Measurements from ENCODE around the gene VOPP1.

VOPP1 gene

DNA sequence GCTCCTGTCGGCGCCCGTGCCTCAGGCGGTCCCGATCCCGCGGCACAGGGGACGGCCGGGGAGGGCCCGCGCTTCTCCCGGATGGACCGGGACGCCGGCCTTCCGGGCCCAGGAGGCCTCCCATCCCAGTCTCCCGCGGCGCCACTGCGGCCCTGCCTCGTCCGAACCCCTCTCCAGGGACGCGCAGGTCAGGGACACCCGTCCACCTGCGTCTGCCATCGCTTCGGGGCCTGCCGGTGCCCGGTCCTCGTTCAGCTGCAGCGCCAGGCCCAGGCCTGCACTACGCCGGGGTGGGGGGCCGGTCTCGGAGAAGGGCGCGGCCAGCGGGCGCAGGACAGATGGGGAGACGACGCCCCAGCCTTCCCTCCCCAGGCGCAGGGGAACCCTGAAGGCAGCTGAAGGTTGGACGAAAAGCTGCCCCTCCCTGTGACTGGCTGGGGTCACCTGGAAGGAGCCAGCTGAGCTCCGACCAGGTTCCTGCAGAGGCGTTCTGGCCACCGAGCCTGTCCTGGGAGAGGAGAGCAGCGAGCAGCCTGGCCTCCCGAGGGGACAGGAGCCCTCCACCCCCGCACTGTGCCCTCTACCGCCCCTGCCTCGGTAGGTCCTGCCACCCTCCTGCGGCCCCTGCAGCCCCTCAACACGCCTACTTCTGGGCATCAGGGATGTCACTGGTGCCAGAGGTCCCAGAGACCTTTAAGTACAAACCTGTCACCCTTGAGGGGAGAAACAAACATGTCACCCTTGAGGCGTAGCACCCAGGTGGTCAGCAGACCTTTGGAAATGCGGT is 122.9 kb downstream of the VOPP1 start:
- peak overlapping the region in 1 of 5 donors; percentile 24 for H3K4me3 ChIP-seq (ENCODE audit: low read depth in 1 of 5, low read length in 5 of 5)
- no peak overlapping the region for H3K27ac ChIP-seq (ENCODE audit: low read depth, low read length)
- no peak overlapping the region for H3K9ac ChIP-seq (ENCODE audit: low read length in 5 of 5)
- no peaks in the 10 kb centered on the region for H3K36me3 ChIP-seq (ENCODE audit: control insufficient read depth in 5 of 5, insufficient read depth in 5 of 5, low read length in 5 of 5)
- no peaks in the 10 kb centered on the region for H3K9me3 ChIP-seq (ENCODE audit: control insufficient read depth in 5 of 5, low read length in 5 of 5)
- H3K4me1 ChIP-seq (ENCODE audit: control insufficient read depth in 5 of 5, insufficient read depth in 5 of 5, low read length in 5 of 5): peaks cover 2 to 27% (median 21%) of the 10 kb centered on the region in 5 donors
- peaks cover 0 to 4% (median 0%) of the 10 kb centered on the region in 5 donors for H3K27me3 ChIP-seq (ENCODE audit: control insufficient read depth in 5 of 5, insufficient read depth in 4 of 5, low read length in 5 of 5)

DNA sequence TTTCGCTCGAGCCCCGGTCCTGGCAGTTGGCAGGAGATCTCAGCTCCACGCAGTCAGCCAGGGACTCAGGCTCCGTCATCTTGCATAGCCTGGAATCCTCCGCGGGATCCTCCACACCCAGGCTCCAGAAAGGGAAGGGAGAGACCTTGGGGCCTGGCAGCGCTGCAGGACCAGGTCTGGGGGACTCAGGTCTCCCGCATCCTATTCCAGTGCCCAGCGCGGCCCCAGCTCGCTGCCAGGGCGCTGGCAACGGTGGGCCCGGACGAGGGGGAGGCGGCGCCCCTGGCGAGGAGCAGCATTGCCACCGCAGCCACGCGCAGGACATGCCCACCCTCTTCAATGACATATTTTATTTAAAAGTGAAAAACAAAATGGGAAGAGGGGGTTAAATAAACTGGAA is 123.8 kb downstream of the VOPP1 start:
- Histone ChIP-seq H3K27ac (ENCODE audit: low read depth, low read length) (no peak overlapping the region), H3K9me3 (ENCODE audit: control insufficient read depth in 5 of 5, low read length in 5 of 5) (no peaks in the 10 kb centered on the region), H3K27me3 (ENCODE audit: control insufficient read depth in 5 of 5, insufficient read depth in 4 of 5, low read length in 5 of 5) (peaks cover 0 to 4% (median 0%) of the 10 kb centered on the region in 5 donors), H3K4me1 (ENCODE audit: control insufficient read depth in 5 of 5, insufficient read depth in 5 of 5, low read length in 5 of 5) (peaks cover 2 to 27% (median 21%) of the 10 kb centered on the region in 5 donors), H3K36me3 (ENCODE audit: control insufficient read depth in 5 of 5, insufficient read depth in 5 of 5, low read length in 5 of 5) (no peaks in the 10 kb centered on the region), H3K9ac (ENCODE audit: low read length in 5 of 5) (no peak overlapping the region), H3K4me3 (ENCODE audit: low read depth in 1 of 5, low read length in 5 of 5) (no peak overlapping the region)

DNA sequence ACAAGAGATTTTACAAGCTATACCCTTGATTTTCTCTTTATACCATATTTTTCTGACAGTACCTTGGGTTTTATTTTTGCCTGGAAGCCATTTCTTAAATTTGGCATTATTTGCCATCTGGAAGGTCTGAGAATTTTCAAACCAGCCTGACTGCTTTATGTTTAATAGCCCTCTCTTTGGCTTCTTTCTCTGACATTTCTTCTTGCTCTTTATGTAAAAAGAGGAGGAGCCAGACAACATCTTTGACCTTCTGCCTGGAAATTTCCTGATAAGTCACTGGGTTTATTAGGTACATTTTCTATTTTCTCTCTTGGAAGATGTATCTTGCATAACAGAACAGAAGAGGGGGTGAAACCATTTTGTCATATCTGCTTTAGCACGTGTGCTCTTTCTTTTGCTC is 127.5 kb downstream of the VOPP1 start:
- Histone ChIP-seq H3K9ac (ENCODE audit: low read length in 5 of 5) (no peak overlapping the region), H3K4me1 (ENCODE audit: control insufficient read depth in 5 of 5, insufficient read depth in 5 of 5, low read length in 5 of 5) (peaks cover 2 to 27% (median 21%) of the 10 kb centered on the region in 5 donors), H3K9me3 (ENCODE audit: control insufficient read depth in 5 of 5, low read length in 5 of 5) (no peaks in the 10 kb centered on the region), H3K27ac (ENCODE audit: low read depth, low read length) (no peak overlapping the region), H3K36me3 (ENCODE audit: control insufficient read depth in 5 of 5, insufficient read depth in 5 of 5, low read length in 5 of 5) (no peaks in the 10 kb centered on the region), H3K4me3 (ENCODE audit: low read depth in 1 of 5, low read length in 5 of 5) (no peak overlapping the region), H3K27me3 (ENCODE audit: control insufficient read depth in 5 of 5, insufficient read depth in 4 of 5, low read length in 5 of 5) (peaks cover 0 to 4% (median 0%) of the 10 kb centered on the region in 5 donors)

DNA sequence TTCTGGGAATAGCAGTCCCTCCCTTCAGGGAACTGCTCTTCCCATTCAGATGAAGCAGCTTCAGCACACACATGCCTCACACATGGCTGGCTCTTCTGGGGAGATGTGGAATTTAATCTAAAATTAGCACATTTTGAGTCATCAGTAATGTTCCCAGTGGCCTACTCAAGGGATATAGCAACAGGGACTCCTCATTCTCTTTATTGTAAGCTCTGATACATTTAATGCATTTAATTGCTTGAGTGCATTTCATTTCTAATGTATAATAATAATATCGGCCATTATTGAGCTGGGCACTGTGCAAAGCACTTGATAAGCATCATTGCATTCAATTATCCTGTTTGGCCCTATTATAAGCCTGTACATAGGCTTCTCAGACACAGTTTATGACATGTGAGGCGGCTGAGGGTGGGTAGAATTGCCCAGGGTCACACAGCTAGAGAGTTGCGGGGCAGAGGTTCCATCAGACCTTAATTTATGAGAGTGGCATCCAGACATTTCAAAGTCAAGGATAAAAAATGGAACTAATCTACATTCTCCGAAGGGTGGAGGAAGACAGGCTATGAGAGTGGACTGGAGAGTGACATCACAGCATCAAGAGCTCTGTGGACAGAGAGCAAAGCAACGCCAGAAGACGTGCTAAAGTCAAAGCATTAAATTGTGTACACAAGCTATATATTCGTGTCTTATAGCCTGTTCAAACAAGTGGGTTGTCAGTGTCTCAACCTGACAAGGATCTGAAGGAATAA is 130.4 kb downstream of the VOPP1 start:
- H3K4me3 ChIP-seq (ENCODE audit: low read depth in 1 of 5, low read length in 5 of 5): no peak overlapping the region
- H3K36me3 ChIP-seq (ENCODE audit: control insufficient read depth in 5 of 5, insufficient read depth in 5 of 5, low read length in 5 of 5): no peaks in the 10 kb centered on the region
- peaks cover 2 to 11% (median 8%) of the 10 kb centered on the region in 5 donors for H3K4me1 ChIP-seq (ENCODE audit: control insufficient read depth in 5 of 5, insufficient read depth in 5 of 5, low read length in 5 of 5)
- H3K9ac ChIP-seq (ENCODE audit: low read length in 5 of 5): no peak overlapping the region
- no peak overlapping the region for H3K27ac ChIP-seq (ENCODE audit: low read depth, low read length)
- H3K9me3 ChIP-seq (ENCODE audit: control insufficient read depth in 5 of 5, low read length in 5 of 5): no peaks in the 10 kb centered on the region
- no peaks in the 10 kb centered on the region for H3K27me3 ChIP-seq (ENCODE audit: control insufficient read depth in 5 of 5, insufficient read depth in 4 of 5, low read length in 5 of 5)

DNA sequence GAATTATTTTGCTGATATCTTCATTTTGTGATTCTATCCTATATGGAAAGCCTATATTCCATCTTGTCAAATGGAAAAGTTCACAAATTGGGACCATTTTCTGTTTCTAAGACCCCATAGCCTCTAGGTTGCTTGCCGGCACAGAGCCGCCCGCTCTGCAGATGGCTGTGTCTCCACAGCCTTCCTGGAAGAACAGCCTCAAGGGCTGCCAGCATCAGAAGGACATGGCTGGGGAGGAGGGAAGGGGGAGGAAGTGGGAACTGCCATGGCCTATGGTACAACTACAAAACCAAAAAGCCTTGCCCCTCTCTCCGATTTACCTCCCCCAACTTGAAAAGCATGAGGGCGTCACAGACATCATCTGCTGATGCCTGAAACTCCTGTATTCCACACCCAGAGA is 131.3 kb downstream of the VOPP1 start:
- Histone ChIP-seq H3K27ac (ENCODE audit: low read depth, low read length) (no peak overlapping the region), H3K9ac (ENCODE audit: low read length in 5 of 5) (no peak overlapping the region), H3K27me3 (ENCODE audit: control insufficient read depth in 5 of 5, insufficient read depth in 4 of 5, low read length in 5 of 5) (no peaks in the 10 kb centered on the region), H3K36me3 (ENCODE audit: control insufficient read depth in 5 of 5, insufficient read depth in 5 of 5, low read length in 5 of 5) (no peaks in the 10 kb centered on the region), H3K4me3 (ENCODE audit: low read depth in 1 of 5, low read length in 5 of 5) (no peak overlapping the region), H3K4me1 (ENCODE audit: control insufficient read depth in 5 of 5, insufficient read depth in 5 of 5, low read length in 5 of 5) (peaks cover 0 to 3% (median 0%) of the 10 kb centered on the region in 5 donors), H3K9me3 (ENCODE audit: control insufficient read depth in 5 of 5, low read length in 5 of 5) (no peaks in the 10 kb centered on the region)

DNA sequence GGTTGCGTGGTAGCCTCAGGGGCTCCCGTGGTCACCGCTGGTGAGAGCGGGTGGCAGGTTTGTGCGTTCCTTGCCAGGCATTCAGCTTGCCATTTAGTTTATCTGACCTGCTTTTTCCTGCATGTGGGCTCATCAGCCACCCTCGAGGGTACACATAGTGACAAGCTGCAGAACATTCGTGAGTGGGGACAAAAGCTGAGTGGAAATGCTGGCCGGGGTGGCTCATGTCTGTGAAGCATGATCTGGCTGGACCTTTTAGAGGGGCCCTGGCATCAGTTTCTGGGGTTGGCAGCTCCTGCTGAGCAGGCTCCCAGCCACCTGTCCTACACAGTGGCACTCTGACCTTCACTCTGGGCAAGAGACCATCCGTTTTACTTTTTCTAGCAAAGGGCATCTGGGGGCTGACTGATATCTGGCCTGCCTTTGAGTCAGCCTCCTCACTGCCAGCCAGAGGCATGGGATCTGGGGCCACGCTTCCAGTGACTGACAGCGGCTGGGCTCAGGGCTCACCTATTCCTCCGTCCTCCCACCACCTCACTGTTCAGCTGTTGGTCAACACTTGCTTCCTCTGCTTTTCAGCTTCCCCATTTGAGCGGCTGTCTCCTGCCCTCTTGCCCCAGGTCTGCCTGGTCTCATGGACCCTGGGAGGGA is 132.1 kb downstream of the VOPP1 start:
- Histone ChIP-seq H3K27me3 (ENCODE audit: control insufficient read depth in 5 of 5, insufficient read depth in 4 of 5, low read length in 5 of 5) (no peaks in the 10 kb centered on the region), H3K4me3 (ENCODE audit: low read depth in 1 of 5, low read length in 5 of 5) (no peak overlapping the region), H3K36me3 (ENCODE audit: control insufficient read depth in 5 of 5, insufficient read depth in 5 of 5, low read length in 5 of 5) (no peaks in the 10 kb centered on the region), H3K9me3 (ENCODE audit: control insufficient read depth in 5 of 5, low read length in 5 of 5) (no peaks in the 10 kb centered on the region), H3K4me1 (ENCODE audit: control insufficient read depth in 5 of 5, insufficient read depth in 5 of 5, low read length in 5 of 5) (peaks cover 0 to 3% (median 0%) of the 10 kb centered on the region in 5 donors), H3K9ac (ENCODE audit: low read length in 5 of 5) (no peak overlapping the region), H3K27ac (ENCODE audit: low read depth, low read length) (no peak overlapping the region)

DNA sequence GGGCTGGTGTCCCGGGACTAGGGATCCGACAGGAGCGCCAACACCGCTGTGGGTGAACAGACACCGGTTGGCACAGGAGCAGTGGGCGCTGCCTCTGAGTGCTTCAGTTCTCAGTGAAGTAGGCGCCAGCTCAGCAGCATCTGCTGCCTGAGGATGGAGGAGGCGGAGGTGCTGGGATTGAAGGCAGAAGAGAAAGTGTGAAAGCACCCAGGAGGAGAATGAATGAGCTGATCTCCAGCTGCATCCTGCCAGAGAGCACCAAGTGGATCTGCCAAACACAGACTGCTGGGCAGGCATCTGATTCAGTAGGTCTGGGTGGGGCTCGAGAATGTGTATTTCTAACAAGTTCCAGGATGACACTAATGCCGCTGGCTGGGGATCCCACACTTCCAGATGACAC is 132.7 kb downstream of the VOPP1 start:
- H3K36me3 ChIP-seq (ENCODE audit: control insufficient read depth in 5 of 5, insufficient read depth in 5 of 5, low read length in 5 of 5): no peaks in the 10 kb centered on the region
- no peak overlapping the region for H3K4me3 ChIP-seq (ENCODE audit: low read depth in 1 of 5, low read length in 5 of 5)
- H3K4me1 ChIP-seq (ENCODE audit: control insufficient read depth in 5 of 5, insufficient read depth in 5 of 5, low read length in 5 of 5): peaks cover 0 to 3% (median 0%) of the 10 kb centered on the region in 5 donors
- H3K27me3 ChIP-seq (ENCODE audit: control insufficient read depth in 5 of 5, insufficient read depth in 4 of 5, low read length in 5 of 5): no peaks in the 10 kb centered on the region
- H3K27ac ChIP-seq (ENCODE audit: low read depth, low read length): no peak overlapping the region
- no peaks in the 10 kb centered on the region for H3K9me3 ChIP-seq (ENCODE audit: control insufficient read depth in 5 of 5, low read length in 5 of 5)
- no peak overlapping the region for H3K9ac ChIP-seq (ENCODE audit: low read length in 5 of 5)

DNA sequence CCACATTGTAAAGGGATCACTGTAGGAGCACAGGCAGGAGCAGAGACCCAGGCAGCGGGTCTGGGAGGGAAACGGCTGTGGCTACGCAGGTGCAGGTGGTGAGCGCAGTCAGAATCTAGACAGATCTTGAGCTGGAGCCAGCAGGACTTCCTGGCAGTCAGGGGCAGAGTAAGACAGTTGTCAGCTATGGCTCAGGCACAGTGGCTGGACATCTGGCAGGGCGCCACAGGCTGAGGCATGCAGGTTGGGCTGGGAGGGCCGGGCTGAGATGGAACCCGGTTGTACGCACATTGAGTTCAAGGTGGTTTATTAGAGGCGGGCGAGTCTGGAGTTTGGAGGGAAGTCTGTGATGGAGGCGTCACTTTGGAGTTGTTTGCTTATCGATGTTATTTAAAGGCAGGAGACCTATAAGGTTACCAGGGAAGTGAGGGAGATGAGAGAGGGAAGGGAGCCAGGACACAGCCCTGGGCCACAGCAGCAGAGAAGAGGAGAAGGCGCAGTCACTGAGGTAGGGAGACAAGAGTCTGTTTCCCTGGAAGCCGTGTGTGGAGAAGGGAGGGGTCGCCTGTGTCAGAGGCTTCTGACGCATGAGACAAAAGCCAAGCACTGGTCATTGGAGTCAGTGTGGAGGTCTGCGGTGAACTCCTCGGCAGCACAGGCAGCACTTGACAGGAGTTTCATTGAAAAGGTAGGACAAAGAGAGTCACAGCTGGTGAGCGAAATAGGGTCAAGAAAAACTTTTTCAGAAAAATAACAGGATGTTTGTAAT is 133.4 kb downstream of the VOPP1 start:
- no peaks in the 10 kb centered on the region for H3K36me3 ChIP-seq (ENCODE audit: control insufficient read depth in 5 of 5, insufficient read depth in 5 of 5, low read length in 5 of 5)
- H3K4me3 ChIP-seq (ENCODE audit: low read depth in 1 of 5, low read length in 5 of 5): no peak overlapping the region
- H3K27ac ChIP-seq (ENCODE audit: low read depth, low read length): no peak overlapping the region
- no peaks in the 10 kb centered on the region for H3K27me3 ChIP-seq (ENCODE audit: control insufficient read depth in 5 of 5, insufficient read depth in 4 of 5, low read length in 5 of 5)
- H3K9ac ChIP-seq (ENCODE audit: low read length in 5 of 5): no peak overlapping the region
- no peaks in the 10 kb centered on the region for H3K9me3 ChIP-seq (ENCODE audit: control insufficient read depth in 5 of 5, low read length in 5 of 5)
- peaks cover 0 to 3% (median 0%) of the 10 kb centered on the region in 5 donors for H3K4me1 ChIP-seq (ENCODE audit: control insufficient read depth in 5 of 5, insufficient read depth in 5 of 5, low read length in 5 of 5)

DNA sequence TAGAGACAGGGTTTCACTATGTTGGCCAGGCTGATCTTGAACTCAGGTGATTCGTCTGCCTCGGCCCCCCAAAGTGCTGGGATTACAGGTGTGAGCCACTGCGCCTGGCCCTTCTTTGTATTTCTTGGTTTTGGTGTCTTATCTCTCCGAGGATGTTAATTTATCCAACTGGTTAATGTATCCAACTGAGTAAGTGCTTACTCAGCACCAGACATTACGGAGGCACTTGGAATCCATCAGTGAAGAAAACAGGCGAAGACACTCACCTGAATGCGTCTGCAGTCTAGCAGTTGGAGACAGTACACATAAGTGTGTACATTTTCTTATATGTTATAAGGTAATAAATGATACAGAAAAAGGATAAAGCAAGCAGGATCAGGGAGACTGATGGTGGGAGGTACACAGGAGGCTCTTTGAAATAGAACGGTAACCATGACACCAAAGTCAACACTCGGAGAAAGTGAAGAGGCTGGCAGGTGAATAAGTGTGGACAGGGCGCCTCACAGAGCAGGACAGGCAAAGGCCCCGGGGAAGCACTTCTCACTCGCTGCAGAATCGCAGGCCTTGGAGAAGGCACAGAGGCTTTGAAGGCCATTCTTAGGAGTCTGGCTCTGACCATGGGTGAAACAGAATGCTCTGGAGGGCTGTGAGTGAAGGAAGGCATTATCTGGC is 134.1 kb downstream of the VOPP1 start:
- Histone ChIP-seq H3K9ac (ENCODE audit: low read length in 5 of 5) (no peak overlapping the region), H3K36me3 (ENCODE audit: control insufficient read depth in 5 of 5, insufficient read depth in 5 of 5, low read length in 5 of 5) (no peaks in the 10 kb centered on the region), H3K9me3 (ENCODE audit: control insufficient read depth in 5 of 5, low read length in 5 of 5) (no peaks in the 10 kb centered on the region), H3K27ac (ENCODE audit: low read depth, low read length) (no peak overlapping the region), H3K4me3 (ENCODE audit: low read depth in 1 of 5, low read length in 5 of 5) (no peak overlapping the region), H3K4me1 (ENCODE audit: control insufficient read depth in 5 of 5, insufficient read depth in 5 of 5, low read length in 5 of 5) (peaks cover 0 to 3% (median 0%) of the 10 kb centered on the region in 5 donors), H3K27me3 (ENCODE audit: control insufficient read depth in 5 of 5, insufficient read depth in 4 of 5, low read length in 5 of 5) (no peaks in the 10 kb centered on the region)

Data from subcutaneous abdominal adipose tissue (tissue), 5 donors.